HG03108 (cell line): ENCODE measurements around the gene TIAL1.
"Not testable (repeated sequence)": the region's sequence is repeated elsewhere in the genome, so short reads cannot be mapped to it uniquely, and the experiment has no call there.

Source experiments
- ATAC-seq: cut with Tn5 transposase; IDR thresholded peaks from one replicate; pipeline ENCODE4 v1.9.1; 2021; ENCODE audit warnings: moderate library complexity; ENCODE audit not compliant: unreplicated experiment

TIAL1 gene

GRCh38 chr10:119614686-119615085 lies 17.9 kb upstream of the TIAL1 start:
- ATAC-seq: no peak

- no peak for ATAC-seq
Observed at GRCh38 chr10:119613741-119614140, 17.0 kb upstream of the TIAL1 start.

GRCh38 chr10:119611433-119611832 lies 14.7 kb upstream of the TIAL1 start:
- ATAC-seq: no peak

GRCh38 chr10:119609516-119609915 lies 12.8 kb upstream of the TIAL1 start:
- ATAC-seq: no peak

- no peak for ATAC-seq
Observed at GRCh38 chr10:119608316-119609155, 11.8 kb upstream of the TIAL1 start.

- ATAC-seq: no peak
Observed at GRCh38 chr10:119604468-119604867, 7.7 kb upstream of the TIAL1 start.

GRCh38 chr10:119602241-119603095 lies 5.7 kb upstream of the TIAL1 start:
- ATAC-seq: no peak

GRCh38 chr10:119598397-119598796 lies 1.6 kb upstream of the TIAL1 start:
- ATAC-seq: no peak

GRCh38 chr10:119597405-119598186 lies 832 bp upstream of the TIAL1 start:
- no peak for ATAC-seq

- ATAC-seq: no peak
Observed at GRCh38 chr10:119595676-119596515, 868 bp downstream of the TIAL1 start.

GRCh38 chr10:119595134-119595675 lies 1.6 kb downstream of the TIAL1 start:
- no peak for ATAC-seq

- no peak for ATAC-seq
Observed at GRCh38 chr10:119588071-119588470, 8.7 kb downstream of the TIAL1 start.

GRCh38 chr10:119578355-119578754 lies 18.4 kb downstream of the TIAL1 start:
- no peak for ATAC-seq

GRCh38 chr10:119575991-119576390 lies 20.8 kb downstream of the TIAL1 start:
- ATAC-seq: no peak

GRCh38 chr10:119575506-119575905 lies 21.3 kb downstream of the TIAL1 start:
- ATAC-seq: no peak

- no peak for ATAC-seq
Observed at GRCh38 chr10:119567978-119568377, 28.8 kb downstream of the TIAL1 start.

- no peak for ATAC-seq
Observed at GRCh38 chr10:119562097-119562496, 34.7 kb downstream of the TIAL1 start.

- not testable (repeated sequence) for ATAC-seq
Observed at GRCh38 chr10:119559511-119559910, 37.3 kb downstream of the TIAL1 start.

- not testable (repeated sequence) for ATAC-seq
Observed at GRCh38 chr10:119556081-119556480, 40.7 kb downstream of the TIAL1 start.

GRCh38 chr10:119555178-119555784 lies 41.5 kb downstream of the TIAL1 start:
- no peak for ATAC-seq
